Body of pancreas (tissue), 4 donors: ENCODE data around the gene LIMK1.

ENCODE experiments used
- POLR2A ChIP-seq, 3 donors: fragments of 450-650 bp; IDR thresholded peaks; one replicate each; pipeline ENCODE4 v1.6.1; 2016; ENCODE audit warnings: antibody characterized with exemption in 3 of 3, mild to moderate bottlenecking in 2 of 3
- TF ChIP-seq, protein P1 (sequence below), 7 experiments: fragments of 450-650 bp in 4 of 7; fragments of 200-600 bp in 3 of 7; sonication (generic) in 3 of 7; IDR thresholded peaks; one replicate each; pipeline ENCODE4 v1.5.1; 2016 to 2019; ENCODE audit warnings: antibody characterized with exemption in 7 of 7

DNA sequence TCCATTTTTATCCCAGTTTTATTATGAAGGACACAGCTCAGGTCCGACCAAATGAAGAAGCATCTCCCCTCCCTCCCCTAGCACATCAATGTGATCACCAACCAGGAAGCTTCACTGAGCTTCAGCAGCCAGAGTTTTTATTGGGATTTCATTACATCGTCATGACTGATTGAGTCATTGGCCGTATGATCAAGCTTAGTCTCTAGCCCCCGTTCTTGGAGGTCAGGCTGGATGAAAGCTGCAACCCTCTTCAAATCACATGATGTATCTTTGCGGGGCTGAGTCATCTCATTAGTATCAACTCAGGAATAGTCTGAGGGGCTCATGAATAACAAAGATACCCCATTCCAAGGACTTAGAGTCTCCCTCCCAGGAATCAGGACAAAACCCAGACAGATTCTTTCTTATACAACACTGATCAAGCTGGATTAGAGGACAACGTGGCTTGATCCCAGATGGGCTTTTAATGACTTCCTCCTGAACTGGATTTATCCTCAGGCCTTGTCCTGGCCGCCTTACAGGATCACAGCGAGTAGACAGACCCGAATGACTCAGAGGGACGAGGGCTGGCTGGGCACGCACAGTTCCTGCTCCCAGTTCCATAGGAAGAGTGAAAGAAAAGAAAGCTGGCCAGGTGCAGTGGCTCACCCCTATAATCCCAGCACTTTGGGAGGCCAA, 14.5 kb downstream of the LIMK1 start:
- TF ChIP-seq, protein P1, sequence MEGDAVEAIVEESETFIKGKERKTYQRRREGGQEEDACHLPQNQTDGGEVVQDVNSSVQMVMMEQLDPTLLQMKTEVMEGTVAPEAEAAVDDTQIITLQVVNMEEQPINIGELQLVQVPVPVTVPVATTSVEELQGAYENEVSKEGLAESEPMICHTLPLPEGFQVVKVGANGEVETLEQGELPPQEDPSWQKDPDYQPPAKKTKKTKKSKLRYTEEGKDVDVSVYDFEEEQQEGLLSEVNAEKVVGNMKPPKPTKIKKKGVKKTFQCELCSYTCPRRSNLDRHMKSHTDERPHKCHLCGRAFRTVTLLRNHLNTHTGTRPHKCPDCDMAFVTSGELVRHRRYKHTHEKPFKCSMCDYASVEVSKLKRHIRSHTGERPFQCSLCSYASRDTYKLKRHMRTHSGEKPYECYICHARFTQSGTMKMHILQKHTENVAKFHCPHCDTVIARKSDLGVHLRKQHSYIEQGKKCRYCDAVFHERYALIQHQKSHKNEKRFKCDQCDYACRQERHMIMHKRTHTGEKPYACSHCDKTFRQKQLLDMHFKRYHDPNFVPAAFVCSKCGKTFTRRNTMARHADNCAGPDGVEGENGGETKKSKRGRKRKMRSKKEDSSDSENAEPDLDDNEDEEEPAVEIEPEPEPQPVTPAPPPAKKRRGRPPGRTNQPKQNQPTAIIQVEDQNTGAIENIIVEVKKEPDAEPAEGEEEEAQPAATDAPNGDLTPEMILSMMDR (IDR thresholded peaks at IDR 0.05) = no peak
- no peak for TF ChIP-seq POLR2A (IDR thresholded peaks at IDR 0.05)
